B cell (primary cell): ENCODE data around the gene WNT3A. TPM values are rescaled to one million over a fixed set of nuclear protein-coding genes. Genes with fewer than 3 reads are reported as not detected.

Experiments used
- ATAC-seq: fragments of 200-7000 bp; cut with Tn5 transposase; one replicate; pipeline ENCODE4 v1.10.0; 2021; ENCODE audit warnings: low read depth, mild to moderate bottlenecking, moderate number of reproducible peaks, moderate library complexity
- CTCF ChIA-PET: fragments of 350-600 bp; sonication (Branson Sonifier 250); formaldehyde crosslinking; loops from one replicate; lab custom pipeline; 2021; ENCODE audit warnings: antibody characterized with exemption, inconsistent platforms; lab: Charles Lee
- POLR2A ChIA-PET: fragments of 350-600 bp; sonication (Branson Sonifier 250); formaldehyde crosslinking; loops from one replicate; lab custom pipeline; 2021; ENCODE audit warnings: antibody characterized with exemption; lab: Charles Lee
- DNase-seq: peaks from one replicate; pipeline ENCODE4 v3.0.0; 2013
- H2AFZ ChIP-seq: 2 replicates; pipeline ENCODE4 v1.6.1; 2012; ENCODE audit warnings: mild to moderate bottlenecking, low read depth, low read length; ENCODE audit not compliant: insufficient read depth, poor library complexity, severe bottlenecking
- H3K27ac ChIP-seq, 2 donors: 1 replicate in 1 of 2; 2 replicates in 1 of 2; pipeline ENCODE4 v1.5.1; 2012 to 2013; ENCODE audit warnings: low read length in 2 of 2, mild to moderate bottlenecking in 2 of 2, moderate library complexity in 1 of 2
- H3K27me3 ChIP-seq, 4 experiments: fragments of 200-600 bp in 1 of 4; sonication (generic) in 1 of 4; replicated peaks in 1 of 4; 1 replicate in 2 of 4; 2 replicates in 2 of 4; pipeline versions ENCODE4 v1.6.1 to v1.7.0; 2013 to 2016; ENCODE audit warnings: low read length in 3 of 4, mild to moderate bottlenecking in 2 of 4, mixed read lengths in 1 of 4, moderate library complexity in 1 of 4; ENCODE audit not compliant: insufficient read depth in 4 of 4, control insufficient read depth in 3 of 4; ENCODE audit errors: control extremely low read depth in 1 of 4
- H3K36me3 ChIP-seq, 2 experiments: replicated peaks in 1 of 2; 1 replicate in 1 of 2; 2 replicates in 1 of 2; pipeline versions ENCODE4 v1.6.1 to v1.7.1; 2013; ENCODE audit warnings: low read length in 1 of 2; ENCODE audit not compliant: insufficient read depth in 2 of 2, control insufficient read depth in 1 of 2; ENCODE audit errors: control extremely low read depth in 1 of 2, extremely low read depth in 1 of 2
- H3K4me1 ChIP-seq, 2 donors: fragments of 200-600 bp in 1 of 2; sonication (generic) in 1 of 2; 1 replicate in 1 of 2; 2 replicates in 1 of 2; pipeline versions ENCODE4 v1.5.1 to v1.6.1; 2013 to 2017; ENCODE audit warnings: low read length in 2 of 2; ENCODE audit not compliant: control insufficient read depth in 2 of 2, insufficient read depth in 2 of 2
- H3K4me2 ChIP-seq: replicated peaks from 2 replicates; pipeline ENCODE3; 2012; ENCODE audit warnings: mild to moderate bottlenecking, low read depth, low read length; ENCODE audit not compliant: poor library complexity, severe bottlenecking
- H3K4me3 ChIP-seq, 5 experiments: fragments of 200-600 bp in 1 of 5; sonication (generic) in 1 of 5; 1 replicate in 3 of 5; 2 replicates in 2 of 5; pipeline versions ENCODE4 v1.5.1 to v1.7.0; 2011 to 2016; ENCODE audit warnings: low read length in 4 of 5, mild to moderate bottlenecking in 4 of 5, low read depth in 2 of 5, control low read depth in 1 of 5, moderate library complexity in 1 of 5; ENCODE audit not compliant: insufficient read depth in 1 of 5; ENCODE audit errors: control extremely low read depth in 1 of 5, extremely low read depth in 1 of 5
- H3K79me2 ChIP-seq: fragments of 200-600 bp; sonication (generic); one replicate; pipeline ENCODE4 v1.6.0; 2016; ENCODE audit warnings: low read length; ENCODE audit not compliant: control insufficient read depth, insufficient read depth
- H3K9ac ChIP-seq: fragments of 200-600 bp; sonication (generic); 2 replicates; pipeline ENCODE4 v1.6.1; 2017; ENCODE audit warnings: mild to moderate bottlenecking, low read length, moderate library complexity
- H3K9me3 ChIP-seq, 3 donors: one replicate each; pipeline versions ENCODE4 v1.6.1 to v1.7.1; 2013; ENCODE audit warnings: low read length in 2 of 3; ENCODE audit not compliant: control insufficient read depth in 2 of 3, insufficient read depth in 1 of 3; ENCODE audit errors: control extremely low read depth in 1 of 3
- H4K20me1 ChIP-seq: 2 replicates; pipeline ENCODE4 v1.6.0; 2012; ENCODE audit warnings: mild to moderate bottlenecking, low read length; ENCODE audit not compliant: insufficient read depth, control insufficient read depth, poor library complexity, severe bottlenecking
- H3K27ac Mint-ChIP-seq: one replicate; pipeline ENCODE4 v1.8.0; 2021; ENCODE audit warnings: mixed read lengths
- H3K27me3 Mint-ChIP-seq: one replicate; pipeline ENCODE4 v1.8.0; 2021; ENCODE audit warnings: mixed read lengths
- H3K4me1 Mint-ChIP-seq: one replicate; pipeline ENCODE4 v1.8.0; 2021; ENCODE audit warnings: mixed read lengths
- H3K4me3 Mint-ChIP-seq: one replicate; pipeline ENCODE4 v1.8.0; 2021; ENCODE audit warnings: mixed read lengths
- H3K9me3 Mint-ChIP-seq: one replicate; pipeline ENCODE4 v1.8.0; 2022; ENCODE audit warnings: mixed read lengths; ENCODE audit not compliant: insufficient read depth
- EZH2 ChIP-seq: IDR thresholded peaks from 2 replicates; pipeline ENCODE4 v1.6.1; 2012; ENCODE audit warnings: borderline replicate concordance, low read depth, mild to moderate bottlenecking, moderate library complexity, low read length; ENCODE audit not compliant: insufficient read depth, poor library complexity, severe bottlenecking
- WGBS: methylation state at CpG from one replicate; pipeline ENCODE4 v1.1.5; 2013; ENCODE audit warnings: missing lambda C conversion rate; ENCODE audit not compliant: insufficient coverage; 5-methylcytosine and 5-hydroxymethylcytosine counted together
- intact Hi-C: fragments of 100-400 bp; cut with micrococcal nuclease; formaldehyde crosslinking; loops from one replicate; pipeline ENCODE4 v1.10.0; 2022
- polyA plus RNA-seq: library from polyadenylated mRNA; depleted of rRNA; stranded (reverse); fragments of >200 nt; gene quantifications from 2 replicates; pipeline ENCODE4 v1.2.3, GENCODE V29; 2012
- total RNA-seq, 2 donors: library from RNA; stranded (reverse); fragments of 120-200 nt in 1 of 2; gene quantifications; 1 replicate in 1 of 2; 2 replicates in 1 of 2; pipeline versions ENCODE4 v1.2.3 to v1.2.4, GENCODE V29; 2013 to 2022
- TF ChIP-seq, protein P1 (sequence below): fragments of 200-600 bp; IDR thresholded peaks from one replicate; pipeline ENCODE4 v1.8.0; 2022; ENCODE audit warnings: antibody characterized with exemption, mild to moderate bottlenecking

Gene WNT3A
- total and polyA plus RNA-seq, 2 donors (not counting 1 experiment from before 2014, with no cell fraction given): 0.03 TPM; not detected in 1

DNA sequence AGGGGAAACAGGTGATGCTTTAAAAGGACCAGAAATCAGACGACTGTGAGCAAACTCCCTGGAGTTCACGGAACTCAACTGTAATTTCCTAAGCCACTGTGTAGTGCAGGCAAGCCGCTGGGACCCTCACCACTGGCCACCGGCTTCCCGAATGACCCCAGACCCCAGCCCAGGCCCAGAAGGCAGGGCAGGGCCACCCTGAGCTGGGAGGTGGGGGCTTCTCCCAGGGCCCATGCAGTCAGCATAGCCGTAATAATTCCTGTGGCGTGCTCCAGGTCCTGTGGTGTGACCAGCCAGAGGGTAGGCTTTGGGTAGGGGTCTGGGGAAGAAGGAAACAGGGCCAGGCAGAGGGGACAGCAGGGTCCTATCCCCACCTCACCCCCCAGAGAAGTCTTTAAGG is 72.2 kb downstream of the WNT3A start:
- no peak overlapping the region for H3K27ac ChIP-seq
- H3K27ac Mint-ChIP-seq: no peak overlapping the region
- no peak for ATAC-seq
- H3K9me3 Mint-ChIP-seq: no peaks in the 10 kb centered on the region
- H3K9me3 ChIP-seq: no peaks in the 10 kb centered on the region
- WGBS: 92% methylated on average over 5 of the region's 7 CpGs
- peaks cover 13 to 17% of the 10 kb centered on the region in 2 donors for H3K4me1 ChIP-seq
- H3K27me3 ChIP-seq: no peaks in the 10 kb centered on the region
- ChIA-PET POLR2A (no interaction called here), CTCF (no interaction called here)
- peaks cover 18% of the 10 kb centered on the region for H3K4me1 Mint-ChIP-seq
- peaks cover 30% of the 10 kb centered on the region for H4K20me1 ChIP-seq
- no peak overlapping the region for H2AFZ ChIP-seq
- no peaks in the 10 kb centered on the region for H3K27me3 Mint-ChIP-seq
- H3K4me2 ChIP-seq: no peak overlapping the region
- no peak overlapping the region for H3K4me3 Mint-ChIP-seq
- no peaks in the 10 kb centered on the region for H3K36me3 ChIP-seq
- no peak for DNase-seq
- peaks cover 42% of the 10 kb centered on the region for H3K79me2 ChIP-seq
- H3K9ac ChIP-seq: no peak overlapping the region
- no peak overlapping the region for H3K4me3 ChIP-seq
- intact Hi-C loops: no loop called here
- TF ChIP-seq, protein P1, sequence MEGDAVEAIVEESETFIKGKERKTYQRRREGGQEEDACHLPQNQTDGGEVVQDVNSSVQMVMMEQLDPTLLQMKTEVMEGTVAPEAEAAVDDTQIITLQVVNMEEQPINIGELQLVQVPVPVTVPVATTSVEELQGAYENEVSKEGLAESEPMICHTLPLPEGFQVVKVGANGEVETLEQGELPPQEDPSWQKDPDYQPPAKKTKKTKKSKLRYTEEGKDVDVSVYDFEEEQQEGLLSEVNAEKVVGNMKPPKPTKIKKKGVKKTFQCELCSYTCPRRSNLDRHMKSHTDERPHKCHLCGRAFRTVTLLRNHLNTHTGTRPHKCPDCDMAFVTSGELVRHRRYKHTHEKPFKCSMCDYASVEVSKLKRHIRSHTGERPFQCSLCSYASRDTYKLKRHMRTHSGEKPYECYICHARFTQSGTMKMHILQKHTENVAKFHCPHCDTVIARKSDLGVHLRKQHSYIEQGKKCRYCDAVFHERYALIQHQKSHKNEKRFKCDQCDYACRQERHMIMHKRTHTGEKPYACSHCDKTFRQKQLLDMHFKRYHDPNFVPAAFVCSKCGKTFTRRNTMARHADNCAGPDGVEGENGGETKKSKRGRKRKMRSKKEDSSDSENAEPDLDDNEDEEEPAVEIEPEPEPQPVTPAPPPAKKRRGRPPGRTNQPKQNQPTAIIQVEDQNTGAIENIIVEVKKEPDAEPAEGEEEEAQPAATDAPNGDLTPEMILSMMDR: no peak
- no peak for TF ChIP-seq EZH2

DNA sequence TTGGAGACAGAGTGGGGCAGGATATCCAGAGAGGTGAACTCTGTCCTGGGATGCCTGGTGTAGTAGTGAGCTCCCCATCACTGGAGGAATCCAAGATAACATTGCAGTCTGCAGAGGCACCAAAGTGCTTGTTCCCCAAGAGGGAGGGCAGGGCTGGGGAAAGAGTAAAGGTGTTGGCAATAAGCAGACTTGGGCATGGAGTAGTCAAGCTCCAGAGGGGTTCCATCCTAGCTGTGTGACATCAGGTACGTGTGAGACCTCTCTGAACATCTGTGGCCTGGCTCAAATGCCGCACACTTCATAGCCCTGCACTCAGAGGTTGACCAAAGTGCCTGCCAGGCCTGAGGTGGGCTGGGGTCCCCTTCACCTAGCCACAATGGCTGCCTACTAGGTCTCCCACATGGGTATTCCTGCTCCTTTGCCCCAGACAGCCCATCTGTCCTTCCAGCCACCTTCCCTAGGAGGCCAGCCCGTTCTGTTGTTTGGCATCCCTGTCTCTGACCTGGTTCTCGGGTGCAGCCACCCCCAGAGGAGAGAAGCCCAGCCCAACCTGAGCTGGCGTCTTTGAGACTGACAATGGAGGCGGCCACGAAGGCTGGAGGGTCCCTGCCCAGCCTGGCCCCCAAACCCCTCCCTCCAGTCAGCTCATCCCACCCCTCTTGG is 72.9 kb downstream of the WNT3A start:
- Histone ChIP-seq H3K4me2 (no peak overlapping the region), H4K20me1 (peaks cover 37% of the 10 kb centered on the region), H3K4me3 (no peak overlapping the region), H3K9ac (no peak overlapping the region), H3K27ac (no peak overlapping the region), H3K36me3 (no peaks in the 10 kb centered on the region), H3K27me3 (no peaks in the 10 kb centered on the region), H3K79me2 (peaks cover 50% of the 10 kb centered on the region), H2AFZ (no peak overlapping the region), H3K4me1 (peaks cover 20 to 24% of the 10 kb centered on the region in 2 donors), H3K9me3 (no peaks in the 10 kb centered on the region)
- Mint-ChIP-seq H3K9me3 (no peaks in the 10 kb centered on the region), H3K4me3 (no peak overlapping the region), H3K27ac (no peak overlapping the region), H3K4me1 (peaks cover 24% of the 10 kb centered on the region), H3K27me3 (no peaks in the 10 kb centered on the region)
- WGBS: 97% methylated on average over 6 of the region's 7 CpGs
- TF ChIP-seq, protein P1: no peak
- TF ChIP-seq EZH2: no peak
- CTCF ChIA-PET: no interaction called here
- no peak for DNase-seq
- intact Hi-C loops: no loop called here
- no peak for ATAC-seq
- POLR2A ChIA-PET: no interaction called here
